Fibroblast of lung (primary cell): ENCODE data around the gene NKD2.

Experiments
- CTCF ChIP-seq, 2 donors: IDR thresholded peaks in 1 of 2; conservative IDR thresholded peaks in 1 of 2; 1 replicate in 1 of 2; 2 replicates in 1 of 2; pipeline ENCODE4 v1.5.1; 2011 to 2012; ENCODE audit warnings: low read length in 2 of 2, control low read depth in 1 of 2, inconsistent platforms in 1 of 2, low read depth in 1 of 2, mild to moderate bottlenecking in 1 of 2
- EZH2 ChIP-seq: IDR thresholded peaks from 2 replicates; pipeline ENCODE4 v1.5.1; 2012; ENCODE audit warnings: low read length, control low read depth, mild to moderate bottlenecking; ENCODE audit errors: missing control alignments

- TF ChIP-seq CTCF (conservative IDR thresholded peaks at IDR 0.05 in 1 of 2, IDR thresholded peaks at IDR 0.05 in 1 of 2; ENCODE audit: low read depth in 1 of 2, low read length in 2 of 2): no peak
- TF ChIP-seq EZH2: no peak
Observed at GRCh38 chr5:1080432-1080831, 71.8 kb downstream of the NKD2 start.
